Prostate gland (tissue), 2 donors: Measurements from ENCODE around the gene TAGLN. TPM values are rescaled to one million over a fixed set of nuclear protein-coding genes. Genes with fewer than 3 reads are reported as not detected.

Source experiments
- DNase-seq: peaks from one replicate; pipeline ENCODE4 v3.0.0-alpha.2; 2019; ENCODE audit warnings: low spot score
- H3K27ac ChIP-seq, 2 donors: fragments of 200-600 bp; sonication (generic); 2 replicates each; pipeline ENCODE4 v1.5.1; 2017 to 2019
- H3K27me3 ChIP-seq: fragments of 200-600 bp; sonication (generic); replicated peaks from 2 replicates; pipeline ENCODE4 v1.5.1; 2019; ENCODE audit not compliant: insufficient read depth
- H3K36me3 ChIP-seq, 2 donors: fragments of 200-600 bp; sonication (generic); 1 replicate in 1 of 2; 2 replicates in 1 of 2; pipeline versions ENCODE4 v1.5.1 to v1.8.1; 2017 to 2019
- H3K4me1 ChIP-seq: fragments of 200-600 bp; sonication (generic); replicated peaks from 2 replicates; pipeline ENCODE4 v1.5.1; 2019
- H3K4me3 ChIP-seq, 2 donors: fragments of 200-600 bp; sonication (generic); 2 replicates each; pipeline ENCODE4 v1.5.1; 2017 to 2019
- H3K9me3 ChIP-seq: fragments of 200-600 bp; sonication (generic); 2 replicates; pipeline ENCODE4 v1.5.1; 2017
- POLR2A ChIP-seq: fragments of 450-650 bp; IDR thresholded peaks from one replicate; pipeline ENCODE4 v1.6.1; 2016; ENCODE audit warnings: antibody characterized with exemption, mild to moderate bottlenecking
- POLR2AphosphoS5 ChIP-seq: sonication (generic); formaldehyde crosslinking; IDR thresholded peaks from one replicate; pipeline ENCODE4 v1.6.1; 2017; ENCODE audit warnings: antibody characterized with exemption
- WGBS: methylation state at CpG from one replicate; pipeline ENCODE4 v1.1.5; 2018; 5-methylcytosine and 5-hydroxymethylcytosine counted together
- intact Hi-C: fragments of 100-400 bp; cut with DNase I; formaldehyde crosslinking; loops from one replicate; pipeline ENCODE4 v1.14.2; 2022
- total RNA-seq, 2 donors: library from RNA; depleted of rRNA; stranded (reverse); fragments of >200 nt; gene quantifications; one replicate each; pipeline ENCODE4 v1.1.0, GENCODE V29; 2016
- TF ChIP-seq, protein P1 (sequence below), 4 experiments: fragments of 200-600 bp in 2 of 4; fragments of 450-650 bp in 2 of 4; sonication (generic) in 2 of 4; IDR thresholded peaks; 1 replicate in 3 of 4; 2 replicates in 1 of 4; pipeline ENCODE4 v1.5.1; 2016 to 2019; ENCODE audit warnings: antibody characterized with exemption in 4 of 4, mild to moderate bottlenecking in 2 of 4, moderate library complexity in 2 of 4

Gene TAGLN
- total RNA-seq = 1,000 to 10,000 TPM; 2,153 to 2,440 TPM

GRCh38 chr11:117199053-117199915, at the start of gene TAGLN:
TAGLN (plus strand) TSS chr11:117199370; CDS start chr11:117203014, 3,644 bp downstream.
- peak within 1 kb of the TSS; percentile 82 to 83 for H3K27ac ChIP-seq
- TF ChIP-seq POLR2AphosphoS5 = peak; percentile 48
- TF ChIP-seq, protein P1, sequence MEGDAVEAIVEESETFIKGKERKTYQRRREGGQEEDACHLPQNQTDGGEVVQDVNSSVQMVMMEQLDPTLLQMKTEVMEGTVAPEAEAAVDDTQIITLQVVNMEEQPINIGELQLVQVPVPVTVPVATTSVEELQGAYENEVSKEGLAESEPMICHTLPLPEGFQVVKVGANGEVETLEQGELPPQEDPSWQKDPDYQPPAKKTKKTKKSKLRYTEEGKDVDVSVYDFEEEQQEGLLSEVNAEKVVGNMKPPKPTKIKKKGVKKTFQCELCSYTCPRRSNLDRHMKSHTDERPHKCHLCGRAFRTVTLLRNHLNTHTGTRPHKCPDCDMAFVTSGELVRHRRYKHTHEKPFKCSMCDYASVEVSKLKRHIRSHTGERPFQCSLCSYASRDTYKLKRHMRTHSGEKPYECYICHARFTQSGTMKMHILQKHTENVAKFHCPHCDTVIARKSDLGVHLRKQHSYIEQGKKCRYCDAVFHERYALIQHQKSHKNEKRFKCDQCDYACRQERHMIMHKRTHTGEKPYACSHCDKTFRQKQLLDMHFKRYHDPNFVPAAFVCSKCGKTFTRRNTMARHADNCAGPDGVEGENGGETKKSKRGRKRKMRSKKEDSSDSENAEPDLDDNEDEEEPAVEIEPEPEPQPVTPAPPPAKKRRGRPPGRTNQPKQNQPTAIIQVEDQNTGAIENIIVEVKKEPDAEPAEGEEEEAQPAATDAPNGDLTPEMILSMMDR (IDR thresholded peaks at IDR 0.05) = no peak
- no peaks in the 10 kb centered on the region for H3K9me3 ChIP-seq
- H3K27me3 ChIP-seq = no peaks in the 10 kb centered on the region
- H3K4me3 ChIP-seq = peak within 1 kb of the TSS; percentile 34 to 36
- peaks cover 10% of the 10 kb centered on the region for H3K4me1 ChIP-seq
- WGBS = 22% methylated on average over 31 of the region's 34 CpGs
- intact Hi-C loops = loop anchor here (2.0 kb wide), 1 partner anchor 22 kb away; no protein-coding TSS in a partner anchor
- peaks cover 3 to 19% of the 10 kb centered on the region in 2 donors for H3K36me3 ChIP-seq
- DNase-seq = peak; percentile 49

DNA sequence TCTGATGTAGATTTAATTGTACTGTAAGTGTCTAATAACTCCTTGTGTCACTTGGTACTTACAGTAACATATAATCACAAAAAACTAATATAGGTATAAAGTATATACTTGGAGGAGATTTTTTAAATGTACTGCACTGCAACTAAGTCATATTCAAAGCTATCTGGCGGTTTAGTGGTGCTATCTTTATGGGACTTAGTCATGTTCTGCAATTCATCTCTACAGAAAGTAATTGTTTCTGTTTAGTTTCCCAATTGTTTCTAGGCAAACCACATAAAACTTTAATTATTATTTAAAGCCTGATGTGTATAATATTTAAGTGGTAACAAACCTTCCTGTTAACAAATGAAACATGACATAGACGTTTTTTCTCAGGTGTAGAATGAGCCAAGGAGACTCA, 47.1 kb upstream of the TAGLN start:
- H3K4me1 ChIP-seq = no peaks in the 10 kb centered on the region
- no peak for DNase-seq
- H3K36me3 ChIP-seq = no peaks in the 10 kb centered on the region
- no peaks in the 10 kb centered on the region for H3K9me3 ChIP-seq
- TF ChIP-seq POLR2AphosphoS5 (no peak), POLR2A (no peak)
- TF ChIP-seq, protein P1 (IDR thresholded peaks at IDR 0.05) = no peak
- no peak overlapping the region for H3K27ac ChIP-seq
- intact Hi-C loops = no loop called here
- H3K4me3 ChIP-seq = no peak overlapping the region
- no peaks in the 10 kb centered on the region for H3K27me3 ChIP-seq
- 52% methylated on average over 2 of the region's 2 CpGs for WGBS

DNA sequence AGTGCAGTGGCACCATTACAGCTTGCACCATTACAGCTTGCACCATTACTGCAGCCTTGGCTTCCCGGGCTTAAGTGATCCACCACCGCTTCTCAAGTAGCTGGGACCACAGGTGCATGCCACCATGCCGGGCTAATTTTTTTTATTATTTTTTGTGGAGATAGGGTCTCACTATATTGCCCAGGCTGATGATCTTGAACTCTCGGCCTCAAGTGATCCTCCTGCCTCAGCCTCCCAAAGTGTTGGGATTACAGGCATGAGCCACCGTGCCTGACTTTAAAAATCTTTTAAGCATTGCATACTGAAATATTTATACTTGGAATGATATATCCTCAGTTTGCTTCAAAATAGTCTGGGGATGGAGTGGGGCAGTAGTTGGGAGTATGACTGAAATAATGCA, 44.7 kb upstream of the TAGLN start:
- 90% methylated on average over 5 of the region's 5 CpGs for WGBS

DNA sequence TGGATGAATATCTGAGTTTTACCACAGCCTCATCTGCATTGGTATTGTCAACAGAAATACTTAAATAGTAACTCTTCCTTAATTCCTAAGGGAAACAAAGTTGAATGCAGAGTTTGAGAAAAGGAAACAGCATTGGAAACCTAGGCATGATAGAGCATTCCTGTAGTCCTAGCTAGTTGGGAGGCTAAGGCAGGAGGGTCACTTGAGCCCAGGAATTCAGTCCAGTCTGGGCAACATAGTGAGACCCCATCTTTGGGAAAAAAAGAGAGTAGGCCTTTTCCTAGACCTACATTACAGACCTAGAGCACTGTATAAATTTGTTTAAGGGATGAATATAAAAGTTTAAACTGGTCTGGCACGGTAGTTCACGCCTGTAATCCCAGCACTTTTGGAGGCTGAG, 41.7 kb upstream of the TAGLN start:
- H3K4me3 ChIP-seq = no peak overlapping the region
- intact Hi-C loops = no loop called here
- no peak overlapping the region for H3K27ac ChIP-seq
- no peak for TF ChIP-seq POLR2AphosphoS5
- no peak for TF ChIP-seq POLR2A
- TF ChIP-seq, protein P1 (IDR thresholded peaks at IDR 0.05) = no peak
- DNase-seq = no peak
- H3K4me1 ChIP-seq = no peaks in the 10 kb centered on the region
- H3K36me3 ChIP-seq = no peaks in the 10 kb centered on the region
- WGBS = 97% methylated on average over 2 of the region's 2 CpGs
- no peaks in the 10 kb centered on the region for H3K9me3 ChIP-seq
- no peaks in the 10 kb centered on the region for H3K27me3 ChIP-seq

More for the DNA sequence above, 44.7 kb upstream of the TAGLN start:
- H3K9me3 ChIP-seq = no peaks in the 10 kb centered on the region
- TF ChIP-seq POLR2A (no peak), POLR2AphosphoS5 (no peak)
- no peak overlapping the region for H3K27ac ChIP-seq
- H3K27me3 ChIP-seq = no peaks in the 10 kb centered on the region
- no peak overlapping the region for H3K4me3 ChIP-seq
- no peak for DNase-seq
- intact Hi-C loops = no loop called here
- H3K36me3 ChIP-seq = no peaks in the 10 kb centered on the region
- H3K4me1 ChIP-seq = no peaks in the 10 kb centered on the region

GRCh38 chr11:117159892-117160291, 39.3 kb upstream of the TAGLN start:
- TF ChIP-seq POLR2AphosphoS5 = no peak
- TF ChIP-seq POLR2A = no peak
- TF ChIP-seq, protein P1 (IDR thresholded peaks at IDR 0.05) = no peak
- no peaks in the 10 kb centered on the region for H3K4me1 ChIP-seq
- no peak overlapping the region for H3K27ac ChIP-seq
- no peak overlapping the region for H3K4me3 ChIP-seq
- no peak for DNase-seq
- intact Hi-C loops = no loop called here
- peaks cover 0 to 4% of the 10 kb centered on the region in 2 donors for H3K36me3 ChIP-seq
- no peaks in the 10 kb centered on the region for H3K27me3 ChIP-seq
- 93% methylated on average over 2 of the region's 2 CpGs for WGBS
- no peaks in the 10 kb centered on the region for H3K9me3 ChIP-seq
